Measurements from ENCODE around the gene KIAA1958. TPM values are rescaled to one million over a fixed set of nuclear protein-coding genes. Genes with fewer than 3 reads are reported as not detected.

The KIAA1958 gene
- polyA plus RNA-seq, 1 of the 3 experiments (the other 2 are of a cell fraction): 1.6 TPM

GRCh38 chr9:112443636-112444035, 43.0 kb upstream of the KIAA1958 start (continued):
- no peak for TF ChIP-seq USF2 (IDR thresholded peaks at IDR 0.05; ENCODE audit: borderline replicate concordance, low read depth, low read length)

GRCh38 chr9:112445196-112445595, 41.4 kb upstream of the KIAA1958 start:
- POLR2A ChIA-PET: no interaction called here
- Histone ChIP-seq H3F3A (replicated peaks; ENCODE audit: insufficient read depth) (peaks cover 9% of the 10 kb centered on the region), H3K9ac (no peak overlapping the region), H3K9me2 (no peaks in the 10 kb centered on the region), H3K4me1 (ENCODE audit: control insufficient read depth in 1 of 2, insufficient read depth in 2 of 2, low read depth in 1 of 2, low read length in 1 of 2) (peaks cover 0 to 5% of the 10 kb centered on the region in 2 experiments; a peak in 1 of 4 replicates), H3K4me3 (ENCODE audit: low read depth in 2 of 2, low read length in 1 of 2) (no peak overlapping the region), H3K79me2 (ENCODE audit: insufficient read depth) (no peaks in the 10 kb centered on the region), H3K36me3 (replicated peaks in 1 of 2; ENCODE audit: control insufficient read depth in 1 of 2, insufficient read depth in 2 of 2, low read length in 1 of 2) (peaks cover 0 to 12% of the 10 kb centered on the region in 2 experiments), H3K4me2 (no peak overlapping the region), H2AFZ (ENCODE audit: low read depth) (no peak overlapping the region), H3K27me3 (ENCODE audit: insufficient read depth) (no peaks in the 10 kb centered on the region), H3K27ac (ENCODE audit: low read depth in 2 of 2, low read length in 1 of 2) (no peak overlapping the region), H3K9me3 (no peaks in the 10 kb centered on the region), H4K20me1 (ENCODE audit: insufficient read depth) (no peaks in the 10 kb centered on the region)
- TF ChIP-seq MEF2A (IDR thresholded peaks at IDR 0.05; ENCODE audit: borderline replicate concordance, low read depth): no peak
- no peak for TF ChIP-seq TAF1 (IDR thresholded peaks at IDR 0.05; ENCODE audit: borderline replicate concordance, low read depth, low read length)
- TF ChIP-seq PBX3 (IDR thresholded peaks at IDR 0.05): no peak
- TF ChIP-seq EP300 (IDR thresholded peaks at IDR 0.05; ENCODE audit: borderline replicate concordance in 1 of 2, low read depth in 1 of 2, low read length in 1 of 2): no peak
- TF ChIP-seq RXRA (IDR thresholded peaks at IDR 0.05; ENCODE audit: borderline replicate concordance, low read depth): no peak
- TF ChIP-seq GABPA (IDR thresholded peaks at IDR 0.05; ENCODE audit: low read depth): no peak
- TF ChIP-seq ELF1 (IDR thresholded peaks at IDR 0.05): no peak
- TF ChIP-seq SIN3A (IDR thresholded peaks at IDR 0.05; ENCODE audit: borderline replicate concordance, low read depth, low read length): no peak
- no peak for TF ChIP-seq IRF3 (IDR thresholded peaks at IDR 0.05; ENCODE audit: low read depth, low read length)
- TF ChIP-seq REST (IDR thresholded peaks at IDR 0.05; ENCODE audit: low read depth, low read length): no peak
- TF ChIP-seq NRF1 (IDR thresholded peaks at IDR 0.05; ENCODE audit: low read depth, low read length): no peak
- DNase-seq: no peak
- CTCF ChIA-PET: interaction anchor here (0.7 to 1.3 kb wide), 3 partner anchors 8 to 273 kb away, joined by 3 to 4 read pairs (median 3); partner anchors contain the start of gene INIP
- 93% methylated on average over 1 of the region's 1 CpG for WGBS (ENCODE audit: low lambda C conversion rate)
